ENCODE results near the gene ADAM12.
"Not testable (repeated sequence)": the region's sequence is repeated elsewhere in the genome, so short reads cannot be mapped to it uniquely, and the experiment has no call there.

Gene ADAM12

GRCh38 chr10:126208726-126209302 is 179.5 kb downstream of the ADAM12 start:
- DNase-seq: no peak

- DNase-seq: no peak
Measured at GRCh38 chr10:126207851-126208250, 180.4 kb downstream of the ADAM12 start.

GRCh38 chr10:126207313-126207771 is 180.9 kb downstream of the ADAM12 start:
- DNase-seq: no peak

GRCh38 chr10:126205486-126206205 is 182.6 kb downstream of the ADAM12 start:
- no peak for DNase-seq

GRCh38 chr10:126204320-126204719 is 184.0 kb downstream of the ADAM12 start:
- DNase-seq: no peak

- DNase-seq: no peak
Measured at GRCh38 chr10:126203746-126204145, 184.5 kb downstream of the ADAM12 start.

GRCh38 chr10:126201603-126202002 is 186.7 kb downstream of the ADAM12 start:
- no peak for DNase-seq

- DNase-seq: no peak
Measured at GRCh38 chr10:126199221-126199998, 188.9 kb downstream of the ADAM12 start.

- no peak for DNase-seq
Measured at GRCh38 chr10:126198681-126199080, 189.6 kb downstream of the ADAM12 start.

- no peak for DNase-seq
Measured at GRCh38 chr10:126197036-126197543, 191.2 kb downstream of the ADAM12 start.

- DNase-seq: no peak
Measured at GRCh38 chr10:126196281-126196680, 192.0 kb downstream of the ADAM12 start.

- DNase-seq: no peak
Measured at GRCh38 chr10:126191192-126191591, 197.1 kb downstream of the ADAM12 start.

- DNase-seq: no peak
Measured at GRCh38 chr10:126188679-126189200, 199.5 kb downstream of the ADAM12 start.

- DNase-seq: no peak
Measured at GRCh38 chr10:126187399-126187798, 200.9 kb downstream of the ADAM12 start.

GRCh38 chr10:126186766-126187165 is 201.5 kb downstream of the ADAM12 start:
- DNase-seq: no peak

GRCh38 chr10:126185676-126186447 is 202.4 kb downstream of the ADAM12 start:
- DNase-seq: no peak

- no peak for DNase-seq
Measured at GRCh38 chr10:126181626-126182025, 206.7 kb downstream of the ADAM12 start.

GRCh38 chr10:126179637-126180036 is 208.6 kb downstream of the ADAM12 start:
- no peak for DNase-seq

- no peak for DNase-seq
Measured at GRCh38 chr10:126177417-126178030, 210.8 kb downstream of the ADAM12 start.

- DNase-seq: no peak
Measured at GRCh38 chr10:126175641-126176262, 212.5 kb downstream of the ADAM12 start.

- DNase-seq: not testable (repeated sequence)
Measured at GRCh38 chr10:126172755-126173154, 215.5 kb downstream of the ADAM12 start.

GRCh38 chr10:126171555-126171954 is 216.7 kb downstream of the ADAM12 start:
- DNase-seq: no peak

Data from stimulated activated CD4-positive, alpha-beta T cell treated with anti-CD3 and anti-CD28 coated beads, Interleukin-2, amount 100 ng/mL, for 48 hours (primary cell).